Measurements from ENCODE around the gene RABGEF1. TPM values are rescaled to one million over a fixed set of nuclear protein-coding genes. Genes with fewer than 3 reads are reported as not detected.

Gene RABGEF1
- total and polyA plus RNA-seq, 2 donors: 16.5 to 17.0 TPM

DNA sequence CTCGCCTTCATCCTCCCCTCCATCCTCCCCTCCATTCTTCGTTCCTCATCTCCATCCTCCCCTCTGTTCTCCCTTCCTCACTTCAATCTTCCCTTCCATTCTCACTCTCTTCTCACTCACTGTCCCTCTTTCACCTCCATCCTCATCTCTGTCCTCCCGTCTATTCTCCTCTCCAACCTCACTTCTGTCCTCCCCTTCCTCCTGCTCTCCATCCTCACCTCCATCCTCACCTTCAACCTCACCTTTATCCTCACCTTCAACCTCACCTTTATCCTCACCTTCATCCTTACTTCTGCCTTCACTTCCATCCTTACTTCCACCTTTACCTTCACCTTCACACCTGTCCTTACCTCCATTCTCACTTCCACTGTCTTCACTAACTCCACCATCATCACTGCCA, 11.3 kb upstream of the RABGEF1 start:
- H3K4me3 ChIP-seq (ENCODE audit: low read length in 2 of 2): no peak overlapping the region
- 97% methylated on average over 3 of the region's 3 CpGs for WGBS
- no peak for DNase-seq (ENCODE audit: low read depth in 6 of 9, low spot score in 9 of 9)
- H3K27me3 ChIP-seq (ENCODE audit: control insufficient read depth in 2 of 2, insufficient read depth in 1 of 2, low read length in 1 of 2): no peaks in the 10 kb centered on the region
- H3K9me3 ChIP-seq (ENCODE audit: control insufficient read depth in 2 of 2, insufficient read depth in 1 of 2, low read length in 1 of 2): peaks cover 0 to 1% of the 10 kb centered on the region in 2 donors
- no peaks in the 10 kb centered on the region for H3K4me1 ChIP-seq (ENCODE audit: control insufficient read depth in 2 of 2, insufficient read depth in 2 of 2, low read length in 2 of 2)
- no peak overlapping the region for H3K27ac ChIP-seq (ENCODE audit: low read depth in 1 of 2, low read length in 1 of 2)
- no peaks in the 10 kb centered on the region for H3K36me3 ChIP-seq (ENCODE audit: control insufficient read depth in 2 of 2, insufficient read depth in 2 of 2, low read length in 1 of 2)

GRCh38 chr7:66731986-66732385, 8.5 kb upstream of the RABGEF1 start:
- DNase-seq (ENCODE audit: low read depth in 6 of 9, low spot score in 9 of 9): no peak
- H3K9me3 ChIP-seq (ENCODE audit: control insufficient read depth in 2 of 2, insufficient read depth in 1 of 2, low read length in 1 of 2): peaks cover 0 to 3% of the 10 kb centered on the region in 2 donors
- H3K36me3 ChIP-seq (ENCODE audit: control insufficient read depth in 2 of 2, insufficient read depth in 2 of 2, low read length in 1 of 2): no peaks in the 10 kb centered on the region
- H3K4me1 ChIP-seq (ENCODE audit: control insufficient read depth in 2 of 2, insufficient read depth in 2 of 2, low read length in 2 of 2): no peaks in the 10 kb centered on the region
- no peak overlapping the region for H3K27ac ChIP-seq (ENCODE audit: low read depth in 1 of 2, low read length in 1 of 2)
- H3K27me3 ChIP-seq (ENCODE audit: control insufficient read depth in 2 of 2, insufficient read depth in 1 of 2, low read length in 1 of 2): no peaks in the 10 kb centered on the region
- 98% methylated on average over 11 of the region's 11 CpGs for WGBS
- no peak overlapping the region for H3K4me3 ChIP-seq (ENCODE audit: low read length in 2 of 2)

- no peaks in the 10 kb centered on the region for H3K36me3 ChIP-seq (ENCODE audit: control insufficient read depth in 2 of 2, insufficient read depth in 2 of 2, low read length in 1 of 2)
- H3K4me1 ChIP-seq (ENCODE audit: control insufficient read depth in 2 of 2, insufficient read depth in 2 of 2, low read length in 2 of 2): no peaks in the 10 kb centered on the region
- no peak overlapping the region for H3K4me3 ChIP-seq (ENCODE audit: low read length in 2 of 2)
- H3K27ac ChIP-seq (ENCODE audit: low read depth in 1 of 2, low read length in 1 of 2): no peak overlapping the region
- peaks cover 0 to 3% of the 10 kb centered on the region in 2 donors for H3K9me3 ChIP-seq (ENCODE audit: control insufficient read depth in 2 of 2, insufficient read depth in 1 of 2, low read length in 1 of 2)
- no peak for DNase-seq (ENCODE audit: low read depth in 6 of 9, low spot score in 9 of 9)
- no peaks in the 10 kb centered on the region for H3K27me3 ChIP-seq (ENCODE audit: control insufficient read depth in 2 of 2, insufficient read depth in 1 of 2, low read length in 1 of 2)
- 95% methylated on average over 9 of the region's 9 CpGs for WGBS
These were observed 8.1 kb upstream of the RABGEF1 start for GRCh38 chr7:66732439-66732838.

- Histone ChIP-seq H3K27ac (ENCODE audit: low read depth in 1 of 2, low read length in 1 of 2) (no peak overlapping the region), H3K27me3 (ENCODE audit: control insufficient read depth in 2 of 2, insufficient read depth in 1 of 2, low read length in 1 of 2) (no peaks in the 10 kb centered on the region), H3K36me3 (ENCODE audit: control insufficient read depth in 2 of 2, insufficient read depth in 2 of 2, low read length in 1 of 2) (no peaks in the 10 kb centered on the region), H3K9me3 (ENCODE audit: control insufficient read depth in 2 of 2, insufficient read depth in 1 of 2, low read length in 1 of 2) (peaks cover 0 to 3% of the 10 kb centered on the region in 2 donors), H3K4me3 (ENCODE audit: low read length in 2 of 2) (no peak overlapping the region), H3K4me1 (ENCODE audit: control insufficient read depth in 2 of 2, insufficient read depth in 2 of 2, low read length in 2 of 2) (no peaks in the 10 kb centered on the region)
- whole genome bisulfite sequencing: 97% methylated on average over 6 of the region's 6 CpGs
- DNase-seq (ENCODE audit: low read depth in 6 of 9, low spot score in 9 of 9): no peak
These were observed 6.5 kb upstream of the RABGEF1 start for GRCh38 chr7:66734006-66734405.

DNA sequence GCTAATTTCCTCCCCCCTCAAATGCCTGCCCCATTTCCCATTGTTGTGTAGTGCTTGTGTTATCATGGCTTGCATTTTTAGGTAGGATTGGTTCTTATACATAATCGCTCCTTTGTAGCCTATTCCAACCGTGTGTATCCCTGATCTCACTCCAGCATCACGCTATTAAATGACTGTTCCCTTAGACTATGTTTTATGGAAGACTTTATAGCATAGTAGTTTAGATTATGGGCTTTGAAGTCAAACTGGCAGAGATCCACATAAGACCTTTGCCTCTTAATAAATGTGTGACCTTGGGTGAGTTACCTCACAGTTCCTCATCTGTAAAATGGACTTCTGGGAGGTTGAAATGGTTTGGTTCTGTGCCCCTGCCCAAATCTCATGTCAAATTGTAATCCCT, 5.4 kb upstream of the RABGEF1 start:
- H3K36me3 ChIP-seq (ENCODE audit: control insufficient read depth in 2 of 2, insufficient read depth in 2 of 2, low read length in 1 of 2): no peaks in the 10 kb centered on the region
- WGBS: 98% methylated on average over 3 of the region's 3 CpGs
- peaks cover 0 to 3% of the 10 kb centered on the region in 2 donors for H3K9me3 ChIP-seq (ENCODE audit: control insufficient read depth in 2 of 2, insufficient read depth in 1 of 2, low read length in 1 of 2)
- no peaks in the 10 kb centered on the region for H3K27me3 ChIP-seq (ENCODE audit: control insufficient read depth in 2 of 2, insufficient read depth in 1 of 2, low read length in 1 of 2)
- H3K27ac ChIP-seq (ENCODE audit: low read depth in 1 of 2, low read length in 1 of 2): no peak overlapping the region
- H3K4me1 ChIP-seq (ENCODE audit: control insufficient read depth in 2 of 2, insufficient read depth in 2 of 2, low read length in 2 of 2): peaks cover 0 to 6% of the 10 kb centered on the region in 2 donors
- DNase-seq (ENCODE audit: low read depth in 6 of 9, low spot score in 9 of 9): no peak
- no peak overlapping the region for H3K4me3 ChIP-seq (ENCODE audit: low read length in 2 of 2)

DNA sequence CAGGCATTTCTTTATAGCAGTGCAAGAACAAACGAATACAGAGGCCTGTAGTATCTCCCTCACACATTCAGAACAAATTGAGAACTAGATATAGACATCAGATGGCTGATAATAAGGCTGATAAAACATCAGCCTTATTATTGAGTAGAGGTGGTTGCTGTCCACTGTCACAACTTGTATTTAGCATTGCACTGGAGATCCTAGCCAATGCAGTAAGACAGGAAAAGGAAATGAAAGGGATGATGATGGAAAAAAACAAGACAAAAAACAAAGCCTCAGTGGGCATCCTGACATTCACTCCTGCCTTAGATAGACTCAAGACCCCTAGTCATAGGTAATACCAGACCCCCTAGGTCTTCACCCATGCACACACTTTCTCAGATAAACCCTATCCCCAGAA, 4.7 kb upstream of the RABGEF1 start:
- 99% methylated on average over 1 of the region's 1 CpG for WGBS

GRCh38 chr7:66736892-66737291, 3.6 kb upstream of the RABGEF1 start:
- no peak for DNase-seq (ENCODE audit: low read depth in 6 of 9, low spot score in 9 of 9)
- Histone ChIP-seq H3K27ac (ENCODE audit: low read depth in 1 of 2, low read length in 1 of 2) (no peak overlapping the region), H3K9me3 (ENCODE audit: control insufficient read depth in 2 of 2, insufficient read depth in 1 of 2, low read length in 1 of 2) (peaks cover 0 to 3% of the 10 kb centered on the region in 2 donors), H3K27me3 (ENCODE audit: control insufficient read depth in 2 of 2, insufficient read depth in 1 of 2, low read length in 1 of 2) (no peaks in the 10 kb centered on the region), H3K4me3 (ENCODE audit: low read length in 2 of 2) (no peak overlapping the region), H3K4me1 (ENCODE audit: control insufficient read depth in 2 of 2, insufficient read depth in 2 of 2, low read length in 2 of 2) (peaks cover 0 to 11% of the 10 kb centered on the region in 2 donors), H3K36me3 (ENCODE audit: control insufficient read depth in 2 of 2, insufficient read depth in 2 of 2, low read length in 1 of 2) (no peaks in the 10 kb centered on the region)
- 98% methylated on average over 6 of the region's 6 CpGs for WGBS

More for the DNA sequence above, 4.7 kb upstream of the RABGEF1 start:
- H3K27ac ChIP-seq (ENCODE audit: low read depth in 1 of 2, low read length in 1 of 2): no peak overlapping the region
- no peak for DNase-seq (ENCODE audit: low read depth in 6 of 9, low spot score in 9 of 9)
- H3K4me3 ChIP-seq (ENCODE audit: low read length in 2 of 2): no peak overlapping the region
- H3K27me3 ChIP-seq (ENCODE audit: control insufficient read depth in 2 of 2, insufficient read depth in 1 of 2, low read length in 1 of 2): no peaks in the 10 kb centered on the region
- no peaks in the 10 kb centered on the region for H3K36me3 ChIP-seq (ENCODE audit: control insufficient read depth in 2 of 2, insufficient read depth in 2 of 2, low read length in 1 of 2)
- H3K4me1 ChIP-seq (ENCODE audit: control insufficient read depth in 2 of 2, insufficient read depth in 2 of 2, low read length in 2 of 2): peaks cover 0 to 6% of the 10 kb centered on the region in 2 donors
- H3K9me3 ChIP-seq (ENCODE audit: control insufficient read depth in 2 of 2, insufficient read depth in 1 of 2, low read length in 1 of 2): peaks cover 0 to 3% of the 10 kb centered on the region in 2 donors

- no peak for DNase-seq (ENCODE audit: low read depth in 6 of 9, low spot score in 9 of 9)
- Histone ChIP-seq H3K4me1 (ENCODE audit: control insufficient read depth in 2 of 2, insufficient read depth in 2 of 2, low read length in 2 of 2) (peaks cover under 1 to 11% of the 10 kb centered on the region in 2 donors), H3K27ac (ENCODE audit: low read depth in 1 of 2, low read length in 1 of 2) (no peak overlapping the region), H3K4me3 (ENCODE audit: low read length in 2 of 2) (no peak overlapping the region), H3K36me3 (ENCODE audit: control insufficient read depth in 2 of 2, insufficient read depth in 2 of 2, low read length in 1 of 2) (no peaks in the 10 kb centered on the region), H3K9me3 (ENCODE audit: control insufficient read depth in 2 of 2, insufficient read depth in 1 of 2, low read length in 1 of 2) (peaks cover 0 to 3% of the 10 kb centered on the region in 2 donors), H3K27me3 (ENCODE audit: control insufficient read depth in 2 of 2, insufficient read depth in 1 of 2, low read length in 1 of 2) (no peaks in the 10 kb centered on the region)
- WGBS: 80% methylated on average over 6 of the region's 6 CpGs
These were observed 2.9 kb upstream of the RABGEF1 start for GRCh38 chr7:66737667-66738066.

- DNase-seq (ENCODE audit: low read depth in 6 of 9, low spot score in 9 of 9): no peak
- Histone ChIP-seq H3K4me1 (ENCODE audit: control insufficient read depth in 2 of 2, insufficient read depth in 2 of 2, low read length in 2 of 2) (peaks cover 2 to 11% of the 10 kb centered on the region in 2 donors), H3K4me3 (ENCODE audit: low read length in 2 of 2) (peak overlapping the region; percentile 87 to 92)
These were observed 1.1 kb upstream of the RABGEF1 start for GRCh38 chr7:66739477-66739876.

DNA sequence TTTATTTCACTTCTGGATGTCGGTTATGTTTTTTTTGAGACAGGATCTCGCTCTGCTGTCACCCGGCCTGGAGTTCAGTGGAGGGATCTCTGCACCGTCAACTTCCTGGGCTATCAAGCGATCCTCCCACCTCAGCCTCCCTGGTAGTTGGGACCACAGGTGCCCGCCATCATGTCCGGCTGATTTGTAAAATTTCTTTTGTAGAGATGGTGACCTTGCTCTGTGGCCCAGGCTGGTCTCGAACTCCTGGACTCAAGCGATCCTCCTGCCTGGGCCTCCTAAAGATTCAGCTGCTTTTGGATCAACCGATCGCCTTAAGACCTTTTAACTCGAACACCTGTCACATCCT, 606 bp upstream of the RABGEF1 start:
- H3K27me3 ChIP-seq (ENCODE audit: control insufficient read depth in 2 of 2, insufficient read depth in 1 of 2, low read length in 1 of 2): no peaks in the 10 kb centered on the region
- H3K4me1 ChIP-seq (ENCODE audit: control insufficient read depth in 2 of 2, insufficient read depth in 2 of 2, low read length in 2 of 2): peaks cover 2 to 11% of the 10 kb centered on the region in 2 donors
- DNase-seq (ENCODE audit: low read depth in 6 of 9, low spot score in 9 of 9): peak in 3 of 9 donors; percentile 4 to 19 (median 4)
- peaks cover 0 to 3% of the 10 kb centered on the region in 2 donors for H3K9me3 ChIP-seq (ENCODE audit: control insufficient read depth in 2 of 2, insufficient read depth in 1 of 2, low read length in 1 of 2)
- H3K4me3 ChIP-seq (ENCODE audit: low read length in 2 of 2): peak overlapping the region; percentile 87 to 92
- peaks cover 0 to 2% of the 10 kb centered on the region in 2 donors for H3K36me3 ChIP-seq (ENCODE audit: control insufficient read depth in 2 of 2, insufficient read depth in 2 of 2, low read length in 1 of 2)
- H3K27ac ChIP-seq (ENCODE audit: low read depth in 1 of 2, low read length in 1 of 2): peak overlapping the region; percentile 95 to 97
- 13% methylated on average over 12 of the region's 12 CpGs for WGBS

More at GRCh38 chr7:66739477-66739876, 1.1 kb upstream of the RABGEF1 start:
- peaks cover 0 to 3% of the 10 kb centered on the region in 2 donors for H3K9me3 ChIP-seq (ENCODE audit: control insufficient read depth in 2 of 2, insufficient read depth in 1 of 2, low read length in 1 of 2)
- H3K27me3 ChIP-seq (ENCODE audit: control insufficient read depth in 2 of 2, insufficient read depth in 1 of 2, low read length in 1 of 2): no peaks in the 10 kb centered on the region
- H3K27ac ChIP-seq (ENCODE audit: low read depth in 1 of 2, low read length in 1 of 2): peak overlapping the region in 1 of 2 donors; percentile 97
- no peaks in the 10 kb centered on the region for H3K36me3 ChIP-seq (ENCODE audit: control insufficient read depth in 2 of 2, insufficient read depth in 2 of 2, low read length in 1 of 2)
- 93% methylated on average over 14 of the region's 14 CpGs for WGBS
